DND-41 (cell line): ENCODE measurements around the gene FZD4.
"Not testable (repeated sequence)": the region's sequence is repeated elsewhere in the genome, so short reads cannot be mapped to it uniquely, and the experiment has no call there.

Source experiments
- ATAC-seq: fragments of 200-7000 bp; cut with Tn5 transposase; 3 replicates; pipeline ENCODE4 v1.9.1; 2021; ENCODE audit warnings: low read depth; ENCODE audit not compliant: insufficient read depth
- DNase-seq: peaks from one replicate; pipeline ENCODE4 v3.0.0-alpha.2; 2020
- H2AFZ ChIP-seq: 2 replicates; pipeline ENCODE4 v1.6.0; 2012; ENCODE audit warnings: low read depth, low read length
- H3K27ac ChIP-seq: 2 replicates; pipeline ENCODE4 v1.5.1; 2012; ENCODE audit warnings: low read length, inconsistent platforms
- H3K27me3 ChIP-seq: fragments of 200-600 bp; sonication (generic); 2 replicates; pipeline ENCODE4 v1.6.0; 2012; ENCODE audit warnings: low read length, mild to moderate bottlenecking, inconsistent platforms; ENCODE audit not compliant: insufficient read depth, poor library complexity
- H3K36me3 ChIP-seq: 2 replicates; pipeline ENCODE4 v1.5.1; 2012; ENCODE audit warnings: low read length, inconsistent platforms; ENCODE audit not compliant: insufficient read depth
- H3K4me1 ChIP-seq: 2 replicates; pipeline ENCODE4 v1.5.1; 2012; ENCODE audit warnings: mild to moderate bottlenecking, low read length; ENCODE audit not compliant: insufficient read depth
- H3K4me2 ChIP-seq: 2 replicates; pipeline ENCODE4 v1.6.0; 2012; ENCODE audit warnings: mild to moderate bottlenecking, moderate library complexity, low read length, inconsistent platforms; ENCODE audit not compliant: insufficient read depth
- H3K4me3 ChIP-seq, 2 experiments: fragments of 200-600 bp in 1 of 2; shearing (Covaris generic) in 1 of 2; 2 replicates each; pipeline ENCODE4 v1.5.1; 2012 to 2016; ENCODE audit warnings: inconsistent platforms in 2 of 2, low read length in 2 of 2, mild to moderate bottlenecking in 2 of 2, low read depth in 1 of 2, moderate library complexity in 1 of 2
- H3K79me2 ChIP-seq: 2 replicates; pipeline ENCODE4 v1.6.0; 2012; ENCODE audit warnings: low read length, inconsistent platforms; ENCODE audit not compliant: insufficient read depth
- H3K9ac ChIP-seq: 2 replicates; pipeline ENCODE4 v1.6.0; 2012; ENCODE audit warnings: low read depth, mild to moderate bottlenecking, inconsistent platforms, low read length, moderate library complexity
- H3K9me3 ChIP-seq: 2 replicates; pipeline ENCODE4 v1.5.1; 2012; ENCODE audit warnings: low read length, moderate library complexity, mild to moderate bottlenecking, inconsistent platforms; ENCODE audit not compliant: insufficient read depth, severe bottlenecking
- H4K20me1 ChIP-seq: 2 replicates; pipeline ENCODE4 v1.6.0; 2012; ENCODE audit warnings: low read length; ENCODE audit not compliant: insufficient read depth
- CTCF ChIP-seq: IDR thresholded peaks from 2 replicates; pipeline ENCODE4 v1.5.1; 2012; ENCODE audit warnings: borderline replicate concordance, low read length, moderate library complexity, mild to moderate bottlenecking; ENCODE audit not compliant: poor library complexity, severe bottlenecking; ENCODE audit errors: extremely low read depth
- EZH2 ChIP-seq: IDR thresholded peaks from 3 replicates; pipeline ENCODE4 v1.6.1; 2012; ENCODE audit warnings: borderline replicate concordance, low read depth, mild to moderate bottlenecking, moderate library complexity, low read length, inconsistent platforms; ENCODE audit not compliant: severe bottlenecking

FZD4 gene

GRCh38 chr11:86978247-86978646 is 23.1 kb upstream of the FZD4 start:
- TF ChIP-seq EZH2, result no peak
- TF ChIP-seq CTCF, result no peak
- Histone ChIP-seq H2AFZ (no peak overlapping the region), H3K4me1 (no peaks in the 10 kb centered on the region), H3K4me2 (no peak overlapping the region), H3K9me3 (peaks cover 1% of the 10 kb centered on the region), H4K20me1 (no peaks in the 10 kb centered on the region), H3K79me2 (no peaks in the 10 kb centered on the region), H3K4me3 (no peak overlapping the region), H3K27ac (no peak overlapping the region), H3K27me3 (no peaks in the 10 kb centered on the region), H3K9ac (no peak overlapping the region), H3K36me3 (no peaks in the 10 kb centered on the region)
- DNase-seq (no peak), ATAC-seq (no peak)

- no peak overlapping the region for H3K4me2 ChIP-seq
Measured at GRCh38 chr11:86977441-86978050, 22.4 kb upstream of the FZD4 start.

GRCh38 chr11:86972734-86973133 is 17.5 kb upstream of the FZD4 start:
- no peak overlapping the region for H3K4me2 ChIP-seq
- H3K27me3 ChIP-seq, result no peaks in the 10 kb centered on the region
- no peaks in the 10 kb centered on the region for H3K79me2 ChIP-seq
- H3K36me3 ChIP-seq, result no peaks in the 10 kb centered on the region
- no peak overlapping the region for H3K4me3 ChIP-seq
- no peaks in the 10 kb centered on the region for H4K20me1 ChIP-seq
- DNase-seq (no peak), ATAC-seq (no peak)
- TF ChIP-seq CTCF (no peak), EZH2 (no peak)
- H2AFZ ChIP-seq, result no peak overlapping the region
- peaks cover 6% of the 10 kb centered on the region for H3K9me3 ChIP-seq
- no peak overlapping the region for H3K27ac ChIP-seq
- no peak overlapping the region for H3K9ac ChIP-seq
- H3K4me1 ChIP-seq, result no peaks in the 10 kb centered on the region

More at GRCh38 chr11:86977441-86978050, 22.4 kb upstream of the FZD4 start:
- H3K79me2 ChIP-seq, result no peaks in the 10 kb centered on the region
- peaks cover 6% of the 10 kb centered on the region for H3K9me3 ChIP-seq
- no peak overlapping the region for H3K27ac ChIP-seq
- no peak overlapping the region for H3K9ac ChIP-seq
- DNase-seq (no peak), ATAC-seq (no peak)
- H2AFZ ChIP-seq, result no peak overlapping the region
- TF ChIP-seq EZH2 (no peak), CTCF (no peak)
- no peaks in the 10 kb centered on the region for H3K4me1 ChIP-seq
- no peaks in the 10 kb centered on the region for H3K27me3 ChIP-seq
- no peak overlapping the region for H3K4me3 ChIP-seq
- H3K36me3 ChIP-seq, result no peaks in the 10 kb centered on the region
- H4K20me1 ChIP-seq, result no peaks in the 10 kb centered on the region

GRCh38 chr11:86969258-86969657 is 14.1 kb upstream of the FZD4 start:
- peaks cover 6% of the 10 kb centered on the region for H3K9me3 ChIP-seq
- H4K20me1 ChIP-seq, result no peaks in the 10 kb centered on the region
- H3K27me3 ChIP-seq, result no peaks in the 10 kb centered on the region
- no peak for TF ChIP-seq CTCF
- TF ChIP-seq EZH2, result no peak
- no peaks in the 10 kb centered on the region for H3K79me2 ChIP-seq
- H3K4me3 ChIP-seq, result no peak overlapping the region
- H2AFZ ChIP-seq, result no peak overlapping the region
- no peak for DNase-seq
- H3K9ac ChIP-seq, result no peak overlapping the region
- H3K4me2 ChIP-seq, result no peak overlapping the region
- no peak for ATAC-seq
- H3K27ac ChIP-seq, result no peak overlapping the region
- H3K4me1 ChIP-seq, result no peaks in the 10 kb centered on the region
- no peaks in the 10 kb centered on the region for H3K36me3 ChIP-seq

GRCh38 chr11:86967601-86968000 is 12.4 kb upstream of the FZD4 start:
- H2AFZ ChIP-seq, ATAC-seq: not testable (repeated sequence)

More at GRCh38 chr11:86967601-86968000, 12.4 kb upstream of the FZD4 start:
- H3K4me2 ChIP-seq, H3K4me1 ChIP-seq, H3K9me3 ChIP-seq, H3K27ac ChIP-seq, H3K9ac ChIP-seq, H3K27me3 ChIP-seq, H3K79me2 ChIP-seq, H3K4me3 ChIP-seq, H3K36me3 ChIP-seq, DNase-seq, H4K20me1 ChIP-seq: not testable (repeated sequence)
